ENCODE measurements around the gene CA5A.

Gene CA5A

DNA sequence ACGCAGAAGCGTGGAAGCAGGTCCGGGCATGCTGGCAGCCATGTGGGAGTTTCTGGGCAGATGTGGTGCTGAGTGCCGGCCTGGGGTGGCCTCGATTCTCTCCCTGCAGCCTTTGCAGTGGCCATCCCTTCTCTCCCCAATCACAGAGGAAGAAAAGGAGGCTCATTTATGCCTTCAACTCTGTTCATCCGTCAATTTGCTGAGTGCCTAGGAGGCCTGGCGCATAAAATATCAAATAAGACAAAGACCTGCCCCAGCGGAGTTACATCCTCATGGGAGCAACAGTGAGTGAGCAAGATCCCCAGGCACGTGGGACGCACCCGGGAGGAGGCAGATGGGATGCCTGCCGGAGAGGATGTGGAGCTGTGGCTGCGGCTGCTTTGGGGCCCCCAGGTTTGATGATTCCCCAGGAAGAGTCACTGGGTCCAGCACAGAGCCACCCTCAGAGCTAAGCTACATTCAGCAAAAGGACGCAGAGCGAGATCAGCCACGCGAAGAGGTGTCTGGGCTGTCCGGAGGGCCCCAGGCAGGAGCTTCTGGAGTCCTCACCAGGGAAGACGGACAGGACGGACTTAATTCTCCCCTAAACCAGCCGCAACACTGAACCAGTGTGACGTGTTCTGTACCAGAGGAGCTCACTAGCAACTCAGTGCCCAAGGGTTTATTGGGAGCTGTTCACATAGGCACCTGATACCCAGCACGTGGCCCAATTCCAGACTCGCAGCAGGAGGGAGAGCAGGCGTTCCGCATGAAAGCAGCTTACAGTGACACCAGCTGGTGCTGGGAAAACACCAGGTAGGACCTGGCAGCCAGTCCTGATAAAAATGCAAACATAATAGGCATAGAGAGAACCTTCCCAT, 11.3 kb downstream of the CA5A start:
- Histone ChIP-seq H3K79me2 (ENCODE audit: insufficient read depth, low read length) (no peaks in the 10 kb centered on the region), H3K4me2 (ENCODE audit: insufficient read depth, low read length) (no peak overlapping the region)

DNA sequence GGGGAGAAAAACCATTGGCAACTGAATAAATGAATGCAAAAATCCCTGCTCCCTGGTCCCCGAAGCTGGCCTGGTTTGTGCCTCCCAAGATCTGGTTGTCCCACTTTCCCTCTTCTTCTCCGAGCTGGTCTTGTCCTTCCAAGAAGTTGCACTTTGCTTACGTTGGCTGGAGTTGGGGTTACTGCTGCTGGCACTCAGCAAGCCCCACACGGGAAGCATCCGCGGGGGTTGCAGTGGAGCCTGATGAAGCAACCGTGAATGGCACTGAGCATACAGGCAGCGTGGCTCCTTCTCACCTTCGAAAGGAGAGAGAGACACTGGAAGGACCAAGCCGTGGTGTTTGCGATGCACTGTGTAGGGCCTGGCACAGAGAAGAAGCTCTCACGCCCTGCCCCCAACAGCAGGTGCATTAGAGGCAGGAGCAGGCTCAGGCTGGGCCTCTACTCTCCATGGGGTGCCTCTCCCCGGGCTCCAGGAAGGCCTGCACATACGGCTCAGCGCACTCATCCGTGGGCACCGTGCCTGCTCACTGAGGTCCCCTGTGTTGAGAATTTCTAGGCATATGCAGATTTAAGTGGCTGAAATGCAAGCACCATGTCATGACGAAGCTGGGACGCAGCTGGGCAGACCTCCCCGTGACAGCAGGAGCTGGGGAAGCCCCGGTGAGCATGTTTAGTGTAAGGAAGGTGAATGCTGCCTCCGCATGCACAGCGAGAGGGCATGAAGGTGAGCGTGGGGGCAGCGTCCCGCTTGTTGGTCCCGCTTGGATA, 12.1 kb downstream of the CA5A start:
- H2AFZ ChIP-seq (ENCODE audit: low read depth, low read length) = no peak overlapping the region
- no peak overlapping the region for H3K4me2 ChIP-seq (ENCODE audit: insufficient read depth, low read length)
- no peak overlapping the region for H3K27ac ChIP-seq (ENCODE audit: low read length)
- no peaks in the 10 kb centered on the region for H3K9me3 ChIP-seq (ENCODE audit: insufficient read depth, low read length, severe bottlenecking)
- no peak overlapping the region for H3K4me3 ChIP-seq (ENCODE audit: low read depth in 1 of 2, low read length in 2 of 2)
- no peaks in the 10 kb centered on the region for H3K27me3 ChIP-seq (ENCODE audit: insufficient read depth, low read length, poor library complexity)
- TF ChIP-seq EZH2 (IDR thresholded peaks at IDR 0.05; ENCODE audit: borderline replicate concordance, low read depth, low read length, severe bottlenecking) = no peak
- TF ChIP-seq, protein P1, sequence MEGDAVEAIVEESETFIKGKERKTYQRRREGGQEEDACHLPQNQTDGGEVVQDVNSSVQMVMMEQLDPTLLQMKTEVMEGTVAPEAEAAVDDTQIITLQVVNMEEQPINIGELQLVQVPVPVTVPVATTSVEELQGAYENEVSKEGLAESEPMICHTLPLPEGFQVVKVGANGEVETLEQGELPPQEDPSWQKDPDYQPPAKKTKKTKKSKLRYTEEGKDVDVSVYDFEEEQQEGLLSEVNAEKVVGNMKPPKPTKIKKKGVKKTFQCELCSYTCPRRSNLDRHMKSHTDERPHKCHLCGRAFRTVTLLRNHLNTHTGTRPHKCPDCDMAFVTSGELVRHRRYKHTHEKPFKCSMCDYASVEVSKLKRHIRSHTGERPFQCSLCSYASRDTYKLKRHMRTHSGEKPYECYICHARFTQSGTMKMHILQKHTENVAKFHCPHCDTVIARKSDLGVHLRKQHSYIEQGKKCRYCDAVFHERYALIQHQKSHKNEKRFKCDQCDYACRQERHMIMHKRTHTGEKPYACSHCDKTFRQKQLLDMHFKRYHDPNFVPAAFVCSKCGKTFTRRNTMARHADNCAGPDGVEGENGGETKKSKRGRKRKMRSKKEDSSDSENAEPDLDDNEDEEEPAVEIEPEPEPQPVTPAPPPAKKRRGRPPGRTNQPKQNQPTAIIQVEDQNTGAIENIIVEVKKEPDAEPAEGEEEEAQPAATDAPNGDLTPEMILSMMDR (IDR thresholded peaks at IDR 0.05; ENCODE audit: borderline replicate concordance, extremely low read depth, low read length, poor library complexity, severe bottlenecking) = no peak
- no peaks in the 10 kb centered on the region for H3K4me1 ChIP-seq (ENCODE audit: insufficient read depth, low read length)
- no peaks in the 10 kb centered on the region for H3K79me2 ChIP-seq (ENCODE audit: insufficient read depth, low read length)
- no peak for DNase-seq
- H3K9ac ChIP-seq (ENCODE audit: low read depth, low read length) = no peak overlapping the region
- no peaks in the 10 kb centered on the region for H4K20me1 ChIP-seq (ENCODE audit: insufficient read depth, low read length)
- no peaks in the 10 kb centered on the region for H3K36me3 ChIP-seq (ENCODE audit: insufficient read depth, low read length)
- ATAC-seq (ENCODE audit: insufficient read depth, low read depth) = peak; percentile 64; the same call in 2 of the 3 replicates

More for the DNA sequence above, 11.3 kb downstream of the CA5A start:
- H3K4me1 ChIP-seq (ENCODE audit: insufficient read depth, low read length) = no peaks in the 10 kb centered on the region
- H3K9ac ChIP-seq (ENCODE audit: low read depth, low read length) = no peak overlapping the region
- DNase-seq (no peak), ATAC-seq (ENCODE audit: insufficient read depth, low read depth) (no peak)
- TF ChIP-seq, protein P1 (IDR thresholded peaks at IDR 0.05; ENCODE audit: borderline replicate concordance, extremely low read depth, low read length, poor library complexity, severe bottlenecking) = no peak
- TF ChIP-seq EZH2 (IDR thresholded peaks at IDR 0.05; ENCODE audit: borderline replicate concordance, low read depth, low read length, severe bottlenecking) = no peak
- H3K27me3 ChIP-seq (ENCODE audit: insufficient read depth, low read length, poor library complexity) = no peaks in the 10 kb centered on the region
- no peaks in the 10 kb centered on the region for H4K20me1 ChIP-seq (ENCODE audit: insufficient read depth, low read length)
- H3K4me3 ChIP-seq (ENCODE audit: low read depth in 1 of 2, low read length in 2 of 2) = no peak overlapping the region
- no peaks in the 10 kb centered on the region for H3K36me3 ChIP-seq (ENCODE audit: insufficient read depth, low read length)
- H3K27ac ChIP-seq (ENCODE audit: low read length) = no peak overlapping the region
- no peaks in the 10 kb centered on the region for H3K9me3 ChIP-seq (ENCODE audit: insufficient read depth, low read length, severe bottlenecking)
- no peak overlapping the region for H2AFZ ChIP-seq (ENCODE audit: low read depth, low read length)

DNA sequence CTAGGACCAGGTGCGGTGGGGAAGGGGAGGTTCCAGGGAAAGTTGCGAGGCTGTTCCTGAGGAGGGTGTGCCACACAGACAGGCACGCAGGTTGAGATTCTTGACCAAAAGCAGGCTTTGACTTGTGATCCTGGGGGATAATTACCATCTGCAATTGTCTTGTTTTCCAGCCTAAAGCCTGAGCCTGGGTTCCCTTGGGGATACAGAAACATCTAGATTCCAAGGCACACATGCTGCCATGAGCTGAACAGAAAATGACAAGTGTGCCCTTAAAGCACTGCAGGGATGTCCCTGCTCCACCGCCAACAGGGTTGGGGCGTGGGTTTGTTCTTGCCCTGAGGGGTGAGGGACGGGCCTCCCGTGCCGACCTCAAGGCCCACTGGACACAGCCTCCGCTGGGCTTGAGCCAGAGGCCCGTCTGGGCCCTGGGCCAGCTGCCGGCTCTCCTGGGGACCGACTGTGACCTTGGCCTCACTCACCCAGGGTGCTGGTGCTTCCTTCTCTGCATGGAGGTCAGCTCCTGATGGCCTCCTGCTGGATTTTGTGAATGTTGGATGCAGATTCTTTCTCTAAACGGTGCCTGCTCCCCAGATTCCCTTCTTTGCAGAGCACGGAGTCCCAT, 14.0 kb downstream of the CA5A start:
- H3K27me3 ChIP-seq (ENCODE audit: insufficient read depth, low read length, poor library complexity) = no peaks in the 10 kb centered on the region
- no peak overlapping the region for H3K4me3 ChIP-seq (ENCODE audit: low read depth in 1 of 2, low read length in 2 of 2)
- no peaks in the 10 kb centered on the region for H3K36me3 ChIP-seq (ENCODE audit: insufficient read depth, low read length)
- H3K9ac ChIP-seq (ENCODE audit: low read depth, low read length) = no peak overlapping the region
- ATAC-seq (ENCODE audit: insufficient read depth, low read depth) (no peak), DNase-seq (no peak)
- H3K9me3 ChIP-seq (ENCODE audit: insufficient read depth, low read length, severe bottlenecking) = no peaks in the 10 kb centered on the region
- H2AFZ ChIP-seq (ENCODE audit: low read depth, low read length) = no peak overlapping the region
- H3K4me1 ChIP-seq (ENCODE audit: insufficient read depth, low read length) = no peaks in the 10 kb centered on the region
- H4K20me1 ChIP-seq (ENCODE audit: insufficient read depth, low read length) = no peaks in the 10 kb centered on the region
- H3K4me2 ChIP-seq (ENCODE audit: insufficient read depth, low read length) = no peak overlapping the region
- H3K79me2 ChIP-seq (ENCODE audit: insufficient read depth, low read length) = no peaks in the 10 kb centered on the region
- TF ChIP-seq EZH2 (IDR thresholded peaks at IDR 0.05; ENCODE audit: borderline replicate concordance, low read depth, low read length, severe bottlenecking) = no peak
- TF ChIP-seq, protein P1 (IDR thresholded peaks at IDR 0.05; ENCODE audit: borderline replicate concordance, extremely low read depth, low read length, poor library complexity, severe bottlenecking) = no peak
- no peak overlapping the region for H3K27ac ChIP-seq (ENCODE audit: low read length)

Data from DND-41 (cell line).